Measurements from ENCODE around the gene CFD.

GRCh38 chr19:855566-856120, 3.8 kb upstream of the CFD start:
- no peak for TF ChIP-seq RAD21 (IDR thresholded peaks at IDR 0.05)
- no peak for TF ChIP-seq CTCF (IDR thresholded peaks at IDR 0.05; ENCODE audit: low read depth, low read length, missing input control)
- TF ChIP-seq TAF1 (conservative IDR thresholded peaks at IDR 0.05): no peak
- no peak for TF ChIP-seq REST (IDR thresholded peaks at IDR 0.05)
- no peak for TF ChIP-seq RXRA (IDR thresholded peaks at IDR 0.05)
- no peak for TF ChIP-seq MAX (IDR thresholded peaks at IDR 0.05)
- TF ChIP-seq ATF3 (IDR thresholded peaks at IDR 0.05): no peak
- TF ChIP-seq FOXA1 (IDR thresholded peaks at IDR 0.05): no peak
- no peak for TF ChIP-seq YY1 (IDR thresholded peaks at IDR 0.05)
- TF ChIP-seq JUND (IDR thresholded peaks at IDR 0.05): no peak
- no peak for TF ChIP-seq SP1 (IDR thresholded peaks at IDR 0.05)
- no peak for TF ChIP-seq HNF4G (IDR thresholded peaks at IDR 0.05)
